Hepatocyte (in vitro differentiated cells): Measurements from ENCODE around the gene ADGRL3. TPM values are rescaled to one million over a fixed set of nuclear protein-coding genes. Genes with fewer than 3 reads are reported as not detected.

Source experiments
- DNase-seq: peaks from one replicate; pipeline ENCODE4 v3.0.0-alpha.2; 2016; ENCODE audit warnings: low spot score
- H2AFZ ChIP-seq: fragments of 200-600 bp; sonication (generic); 2 replicates; pipeline ENCODE4 v1.6.0; 2016; ENCODE audit warnings: antibody characterized with exemption, mild to moderate bottlenecking
- H3K27ac ChIP-seq: fragments of 200-600 bp; sonication (generic); 2 replicates; pipeline ENCODE4 v1.5.1; 2016; ENCODE audit warnings: mild to moderate bottlenecking
- H3K27me3 ChIP-seq: fragments of 200-600 bp; sonication (generic); 2 replicates; pipeline ENCODE4 v1.6.1; 2016
- H3K36me3 ChIP-seq: fragments of 200-600 bp; sonication (generic); replicated peaks from 2 replicates; pipeline ENCODE4 v1.5.1; 2016; ENCODE audit warnings: low read depth; ENCODE audit not compliant: insufficient read depth
- H3K4me1 ChIP-seq: fragments of 200-600 bp; sonication (generic); 2 replicates; pipeline ENCODE4 v1.5.1; 2016; ENCODE audit warnings: mild to moderate bottlenecking, moderate library complexity; ENCODE audit not compliant: insufficient read depth
- H3K4me2 ChIP-seq: fragments of 200-600 bp; sonication (generic); 2 replicates; pipeline ENCODE4 v1.6.0; 2016
- H3K4me3 ChIP-seq: fragments of 200-600 bp; sonication (generic); 2 replicates; pipeline ENCODE4 v1.5.1; 2016; ENCODE audit warnings: mild to moderate bottlenecking
- H3K79me2 ChIP-seq: fragments of 200-600 bp; sonication (generic); 2 replicates; pipeline ENCODE4 v1.6.0; 2017; ENCODE audit warnings: mild to moderate bottlenecking
- H3K9me2 ChIP-seq: fragments of 200-600 bp; sonication (generic); replicated peaks from 2 replicates; pipeline ENCODE4 v1.6.0; 2017; ENCODE audit warnings: mild to moderate bottlenecking; ENCODE audit not compliant: insufficient read depth
- H3K9me3 ChIP-seq: fragments of 200-600 bp; sonication (generic); 2 replicates; pipeline ENCODE4 v1.5.1; 2016; ENCODE audit warnings: low read depth, mild to moderate bottlenecking
- H4K20me1 ChIP-seq: fragments of 200-600 bp; sonication (generic); 2 replicates; pipeline ENCODE4 v1.6.0; 2016; ENCODE audit warnings: mild to moderate bottlenecking; ENCODE audit not compliant: insufficient read depth, poor library complexity, severe bottlenecking
- CTCF ChIP-seq: fragments of 200-600 bp; sonication (generic); IDR thresholded peaks from 2 replicates; pipeline ENCODE4 v1.5.1; 2016; ENCODE audit warnings: antibody characterized with exemption, mild to moderate bottlenecking; ENCODE audit not compliant: poor library complexity
- EZH2 ChIP-seq: fragments of 200-600 bp; sonication (generic); IDR thresholded peaks from 2 replicates; pipeline ENCODE4 v1.6.1; 2016; ENCODE audit warnings: antibody characterized with exemption, mild to moderate bottlenecking, borderline replicate concordance
- EZH2phosphoT487 ChIP-seq: fragments of 200-600 bp; sonication (generic); IDR thresholded peaks from one replicate; pipeline ENCODE4 v1.6.1; 2018; ENCODE audit warnings: antibody characterized with exemption, mild to moderate bottlenecking, low read depth, moderate library complexity; ENCODE audit not compliant: unreplicated experiment, severe bottlenecking
- WGBS: methylation state at CpG from one replicate; pipeline ENCODE4 v1.1.6; 2016; ENCODE audit warnings: low lambda C conversion rate; ENCODE audit errors: missing lambda C conversion rate; 5-methylcytosine and 5-hydroxymethylcytosine counted together
- polyA plus RNA-seq: library from polyadenylated mRNA; unstranded; fragments of >200 nt; fragmentation: Nextera tagmentation; extraction: Ambion mirVana; gene quantifications from 2 replicates; pipeline ENCODE4 v1.2.1, GENCODE V29; 2016
- total RNA-seq: library from RNA; depleted of rRNA; stranded (reverse); fragments of >200 nt; gene quantifications from 2 replicates; pipeline ENCODE4 v1.2.3, GENCODE V29; 2014

ADGRL3 gene
- total and polyA plus RNA-seq, 2 experiments from 2014 or later = 4.4 to 21.2 TPM

GRCh38 chr4:61246034-61246433 lies 45.9 kb downstream of the ADGRL3 start:
- Histone ChIP-seq H3K36me3 (no peaks in the 10 kb centered on the region), H3K4me1 (no peaks in the 10 kb centered on the region), H3K9me3 (no peaks in the 10 kb centered on the region), H4K20me1 (peaks cover 3% of the 10 kb centered on the region), H3K9me2 (no peaks in the 10 kb centered on the region), H3K4me2 (no peak overlapping the region), H3K27ac (no peak overlapping the region), H3K27me3 (no peaks in the 10 kb centered on the region), H2AFZ (no peak overlapping the region), H3K4me3 (no peak overlapping the region), H3K79me2 (no peaks in the 10 kb centered on the region)
- WGBS = 61% methylated on average over 1 of the region's 1 CpG
- no peak for DNase-seq
- TF ChIP-seq EZH2 (no peak), EZH2phosphoT487 (no peak), CTCF (no peak)

GRCh38 chr4:61248705-61249104 lies 48.6 kb downstream of the ADGRL3 start:
- WGBS = 73% methylated on average over 8 of the region's 8 CpGs
- no peak overlapping the region for H3K4me3 ChIP-seq
- DNase-seq = no peak
- no peaks in the 10 kb centered on the region for H3K79me2 ChIP-seq
- H3K27ac ChIP-seq = no peak overlapping the region
- no peak overlapping the region for H3K4me2 ChIP-seq
- H4K20me1 ChIP-seq = peaks cover 2% of the 10 kb centered on the region
- no peaks in the 10 kb centered on the region for H3K9me3 ChIP-seq
- no peak for TF ChIP-seq CTCF
- no peak for TF ChIP-seq EZH2phosphoT487
- no peak for TF ChIP-seq EZH2
- no peaks in the 10 kb centered on the region for H3K36me3 ChIP-seq
- no peak overlapping the region for H2AFZ ChIP-seq
- H3K9me2 ChIP-seq = no peaks in the 10 kb centered on the region
- H3K27me3 ChIP-seq = no peaks in the 10 kb centered on the region
- no peaks in the 10 kb centered on the region for H3K4me1 ChIP-seq

GRCh38 chr4:61251129-61251528 lies 51.0 kb downstream of the ADGRL3 start:
- Histone ChIP-seq H3K27me3 (no peaks in the 10 kb centered on the region), H2AFZ (no peak overlapping the region), H3K4me3 (no peak overlapping the region), H3K79me2 (no peaks in the 10 kb centered on the region), H3K27ac (no peak overlapping the region), H3K9me3 (no peaks in the 10 kb centered on the region), H3K4me1 (no peaks in the 10 kb centered on the region), H3K9me2 (no peaks in the 10 kb centered on the region), H4K20me1 (no peaks in the 10 kb centered on the region), H3K4me2 (no peak overlapping the region), H3K36me3 (no peaks in the 10 kb centered on the region)
- DNase-seq = no peak
- 87% methylated on average over 6 of the region's 6 CpGs for WGBS
- TF ChIP-seq EZH2phosphoT487 (no peak), CTCF (no peak), EZH2 (no peak)

GRCh38 chr4:61254406-61254805 lies 54.3 kb downstream of the ADGRL3 start:
- TF ChIP-seq CTCF = no peak
- no peak for TF ChIP-seq EZH2
- TF ChIP-seq EZH2phosphoT487 = no peak
- Histone ChIP-seq H3K9me2 (no peaks in the 10 kb centered on the region), H3K79me2 (no peaks in the 10 kb centered on the region), H2AFZ (no peak overlapping the region), H3K4me1 (no peaks in the 10 kb centered on the region), H3K4me2 (no peak overlapping the region), H3K4me3 (no peak overlapping the region), H3K27ac (no peak overlapping the region), H3K9me3 (no peaks in the 10 kb centered on the region), H3K36me3 (no peaks in the 10 kb centered on the region), H3K27me3 (no peaks in the 10 kb centered on the region), H4K20me1 (no peaks in the 10 kb centered on the region)
- DNase-seq = no peak
- WGBS = 85% methylated on average over 3 of the region's 3 CpGs
